Hepatocyte (in vitro differentiated cells): ENCODE results near the gene ATP8B4.

Experiments
- EZH2phosphoT487 ChIP-seq: fragments of 200-600 bp; sonication (generic); IDR thresholded peaks from one replicate; pipeline ENCODE4 v1.6.1; 2018; ENCODE audit warnings: antibody characterized with exemption, mild to moderate bottlenecking, low read depth, moderate library complexity; ENCODE audit not compliant: unreplicated experiment, severe bottlenecking
- TF ChIP-seq, protein P1 (sequence below): fragments of 200-600 bp; sonication (generic); IDR thresholded peaks from 2 replicates; pipeline ENCODE4 v1.5.1; 2016; ENCODE audit warnings: antibody characterized with exemption, mild to moderate bottlenecking; ENCODE audit not compliant: poor library complexity

DNA sequence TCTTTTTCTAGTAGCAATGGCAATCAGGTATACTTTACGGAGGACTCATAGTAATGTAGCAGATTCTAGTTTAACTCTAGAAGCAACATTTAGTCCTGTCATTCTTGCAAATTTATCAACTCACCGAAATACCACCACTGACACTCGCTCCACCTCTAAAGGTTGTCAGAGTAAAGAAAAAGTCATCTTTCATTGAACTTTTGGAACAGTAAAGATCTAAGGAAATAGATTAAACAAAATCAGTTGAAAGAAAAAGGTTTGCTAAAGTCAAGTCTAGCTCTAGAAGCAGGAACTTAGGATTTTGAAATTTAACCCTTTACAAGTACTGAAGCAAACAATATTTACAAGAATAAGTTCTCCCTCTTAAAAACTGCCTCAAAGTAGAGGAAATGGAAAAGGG, 8.7 kb downstream of the ATP8B4 start:
- TF ChIP-seq, protein P1, sequence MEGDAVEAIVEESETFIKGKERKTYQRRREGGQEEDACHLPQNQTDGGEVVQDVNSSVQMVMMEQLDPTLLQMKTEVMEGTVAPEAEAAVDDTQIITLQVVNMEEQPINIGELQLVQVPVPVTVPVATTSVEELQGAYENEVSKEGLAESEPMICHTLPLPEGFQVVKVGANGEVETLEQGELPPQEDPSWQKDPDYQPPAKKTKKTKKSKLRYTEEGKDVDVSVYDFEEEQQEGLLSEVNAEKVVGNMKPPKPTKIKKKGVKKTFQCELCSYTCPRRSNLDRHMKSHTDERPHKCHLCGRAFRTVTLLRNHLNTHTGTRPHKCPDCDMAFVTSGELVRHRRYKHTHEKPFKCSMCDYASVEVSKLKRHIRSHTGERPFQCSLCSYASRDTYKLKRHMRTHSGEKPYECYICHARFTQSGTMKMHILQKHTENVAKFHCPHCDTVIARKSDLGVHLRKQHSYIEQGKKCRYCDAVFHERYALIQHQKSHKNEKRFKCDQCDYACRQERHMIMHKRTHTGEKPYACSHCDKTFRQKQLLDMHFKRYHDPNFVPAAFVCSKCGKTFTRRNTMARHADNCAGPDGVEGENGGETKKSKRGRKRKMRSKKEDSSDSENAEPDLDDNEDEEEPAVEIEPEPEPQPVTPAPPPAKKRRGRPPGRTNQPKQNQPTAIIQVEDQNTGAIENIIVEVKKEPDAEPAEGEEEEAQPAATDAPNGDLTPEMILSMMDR = no peak
- TF ChIP-seq EZH2phosphoT487 = no peak
